Activated CD8-positive, alpha-beta memory T cell treated with anti-CD3 and anti-CD28 coated beads for 1 hour (primary cell): Measurements from ENCODE around the gene CAPN11.
A peak's percentile ranks its signal among the peaks of the same experiment; 100 is the strongest.
"Not testable (repeated sequence)": the region's sequence is repeated elsewhere in the genome, so short reads cannot be mapped to it uniquely, and the experiment has no call there.

Experiments used
- DNase-seq, 2 donors: peaks; one replicate each; pipeline ENCODE4 v3.0.0-alpha.2; 2020; ENCODE audit warnings: low read depth in 1 of 2; ENCODE audit errors: extremely low read depth in 1 of 2

Gene CAPN11

GRCh38 chr6:44129841-44130322 is 28.7 kb upstream of the CAPN11 start:
- DNase-seq = no peak

- no peak for DNase-seq
Observed at GRCh38 chr6:44131892-44132291, 26.7 kb upstream of the CAPN11 start.

GRCh38 chr6:44132476-44132875 is 26.1 kb upstream of the CAPN11 start:
- DNase-seq = no peak

- no peak for DNase-seq
Observed at GRCh38 chr6:44133003-44133931, 25.4 kb upstream of the CAPN11 start.

GRCh38 chr6:44133981-44134711 is 24.5 kb upstream of the CAPN11 start:
- no peak for DNase-seq

- no peak for DNase-seq
Observed at GRCh38 chr6:44135173-44135758, 23.4 kb upstream of the CAPN11 start.

GRCh38 chr6:44135875-44136274 is 22.7 kb upstream of the CAPN11 start:
- DNase-seq = no peak

- no peak for DNase-seq
Observed at GRCh38 chr6:44138717-44139350, 19.8 kb upstream of the CAPN11 start.

- DNase-seq = no peak
Observed at GRCh38 chr6:44139351-44139743, 19.3 kb upstream of the CAPN11 start.

GRCh38 chr6:44142835-44143234 is 15.8 kb upstream of the CAPN11 start:
- DNase-seq = no peak

- DNase-seq = no peak
Observed at GRCh38 chr6:44143731-44144130, 14.9 kb upstream of the CAPN11 start.

- DNase-seq = not testable (repeated sequence)
Observed at GRCh38 chr6:44144536-44144935, 14.1 kb upstream of the CAPN11 start.

- no peak for DNase-seq
Observed at GRCh38 chr6:44145839-44146238, 12.8 kb upstream of the CAPN11 start.

- no peak for DNase-seq
Observed at GRCh38 chr6:44146685-44147084, 11.9 kb upstream of the CAPN11 start.

GRCh38 chr6:44147256-44147655 is 11.4 kb upstream of the CAPN11 start:
- no peak for DNase-seq

- DNase-seq = no peak
Observed at GRCh38 chr6:44148306-44148705, 10.3 kb upstream of the CAPN11 start.

- no peak for DNase-seq
Observed at GRCh38 chr6:44149369-44150012, 9.1 kb upstream of the CAPN11 start.

GRCh38 chr6:44150317-44150917 is 8.2 kb upstream of the CAPN11 start:
- no peak for DNase-seq

GRCh38 chr6:44151348-44152108 is 7.1 kb upstream of the CAPN11 start:
- DNase-seq = peak; percentile 42 to 73
